ENCODE data around the gene KLHL3.

The KLHL3 gene

GRCh38 chr5:137760719-137761516 is 25.0 kb upstream of the KLHL3 start:
- H3K4me3 ChIP-seq (ENCODE audit: low read depth, low read length) = no peak overlapping the region
- no peak for TF ChIP-seq CTCF (IDR thresholded peaks at IDR 0.05; ENCODE audit: insufficient read depth, low read length, missing control alignments)
- ChIA-PET POLR2A (no interaction called here), CTCF (interaction anchor here (0.8 to 3.2 kb wide), 6 partner anchors 10 to 372 kb away, joined by 3 to 19 read pairs (median 6); no protein-coding TSS in a partner anchor)
- no peak for DNase-seq (ENCODE audit: low read depth, low spot score)

GRCh38 chr5:137760294-137760693 is 24.4 kb upstream of the KLHL3 start:
- ChIA-PET CTCF (interaction anchor here (1.0 to 3.2 kb wide), 6 partner anchors 9 to 366 kb away, joined by 3 to 19 read pairs (median 6); no protein-coding TSS in a partner anchor), POLR2A (no interaction called here)
- DNase-seq (ENCODE audit: low read depth, low spot score) = no peak
- H3K4me3 ChIP-seq (ENCODE audit: low read depth, low read length) = no peak overlapping the region
- TF ChIP-seq CTCF (IDR thresholded peaks at IDR 0.05; ENCODE audit: insufficient read depth, low read length, missing control alignments) = no peak

GRCh38 chr5:137758715-137759306 is 22.9 kb upstream of the KLHL3 start:
- ChIA-PET CTCF (no interaction called here), POLR2A (no interaction called here)
- no peak for TF ChIP-seq CTCF (IDR thresholded peaks at IDR 0.05; ENCODE audit: insufficient read depth, low read length, missing control alignments)
- DNase-seq (ENCODE audit: low read depth, low spot score) = no peak
- no peak overlapping the region for H3K4me3 ChIP-seq (ENCODE audit: low read depth, low read length)

GRCh38 chr5:137758121-137758520 is 22.2 kb upstream of the KLHL3 start:
- H3K4me3 ChIP-seq (ENCODE audit: low read depth, low read length) = no peak overlapping the region
- ChIA-PET POLR2A (no interaction called here), CTCF (interaction anchor here (2.0 kb wide), 1 partner anchor 23 kb away, joined by 4 read pairs; no protein-coding TSS in a partner anchor)

GRCh38 chr5:137757634-137758033 is 21.7 kb upstream of the KLHL3 start:
- POLR2A ChIA-PET = no interaction called here
- DNase-seq (ENCODE audit: low read depth, low spot score) = no peak
- CTCF ChIA-PET = interaction anchor here (2.0 to 2.6 kb wide), 2 partner anchors 21 to 24 kb away, joined by 4 to 11 read pairs; no protein-coding TSS in a partner anchor
- no peak overlapping the region for H3K4me3 ChIP-seq (ENCODE audit: low read depth, low read length)
- TF ChIP-seq CTCF (IDR thresholded peaks at IDR 0.05; ENCODE audit: insufficient read depth, low read length, missing control alignments) = no peak

More at GRCh38 chr5:137758121-137758520, 22.2 kb upstream of the KLHL3 start:
- no peak for DNase-seq (ENCODE audit: low read depth, low spot score)
- no peak for TF ChIP-seq CTCF (IDR thresholded peaks at IDR 0.05; ENCODE audit: insufficient read depth, low read length, missing control alignments)
